ENCODE data around the gene CRYBG1. TPM values are rescaled to one million over a fixed set of nuclear protein-coding genes. Genes with fewer than 3 reads are reported as not detected.

CRYBG1 gene
- total and polyA plus RNA-seq, 10 of the 15 experiments (the other 5 are each of a cell fraction or from before 2014, with no cell fraction given), result 6.5 to 57.0 (median 25.2) TPM

- TF ChIP-seq CHD1 (IDR thresholded peaks at IDR 0.05; ENCODE audit: low read depth, low read length) (0 out of 2 replicates have a peak, but pooled peaks have one; percentile 30), POU2F2 (IDR thresholded peaks at IDR 0.05; ENCODE audit: borderline replicate concordance, low read depth, low read length) (0 out of 3 replicates have a peak, but pooled peaks have one; percentile 19), GATAD2B (conservative IDR thresholded peaks at IDR 0.05; ENCODE audit: low read depth) (no peak), USF1 (IDR thresholded peaks at IDR 0.05; ENCODE audit: borderline replicate concordance, extremely low read length, insufficient read depth, low read depth, low read length) (no peak), NFIC (IDR thresholded peaks at IDR 0.05; ENCODE audit: low read depth, low read length) (peak; percentile 82), E4F1 (IDR thresholded peaks at IDR 0.05; ENCODE audit: borderline replicate concordance, partially characterized antibody) (no peak), PAX5 (IDR thresholded peaks at IDR 0.05; ENCODE audit: borderline replicate concordance, low read depth, low read length) (0 out of 2 replicates have a peak, but pooled peaks have one; percentile 26), MXI1 (IDR thresholded peaks at IDR 0.05; ENCODE audit: low read depth, low read length) (no peak; the same call in none of the 2 replicates), EGR1 (IDR thresholded peaks at IDR 0.05; ENCODE audit: borderline replicate concordance in 1 of 2, low read depth in 2 of 2, low read length in 2 of 2) (no peak), BMI1 (IDR thresholded peaks at IDR 0.05; ENCODE audit: borderline replicate concordance) (peak; percentile 24; the same call in 1 of the 2 replicates), ZNF592 (IDR thresholded peaks at IDR 0.05) (no peak), MEF2B (IDR thresholded peaks at IDR 0.05; ENCODE audit: partially characterized antibody, poor library complexity, severe bottlenecking) (peak; percentile 55)
- TF ChIP-seq, protein P1, sequence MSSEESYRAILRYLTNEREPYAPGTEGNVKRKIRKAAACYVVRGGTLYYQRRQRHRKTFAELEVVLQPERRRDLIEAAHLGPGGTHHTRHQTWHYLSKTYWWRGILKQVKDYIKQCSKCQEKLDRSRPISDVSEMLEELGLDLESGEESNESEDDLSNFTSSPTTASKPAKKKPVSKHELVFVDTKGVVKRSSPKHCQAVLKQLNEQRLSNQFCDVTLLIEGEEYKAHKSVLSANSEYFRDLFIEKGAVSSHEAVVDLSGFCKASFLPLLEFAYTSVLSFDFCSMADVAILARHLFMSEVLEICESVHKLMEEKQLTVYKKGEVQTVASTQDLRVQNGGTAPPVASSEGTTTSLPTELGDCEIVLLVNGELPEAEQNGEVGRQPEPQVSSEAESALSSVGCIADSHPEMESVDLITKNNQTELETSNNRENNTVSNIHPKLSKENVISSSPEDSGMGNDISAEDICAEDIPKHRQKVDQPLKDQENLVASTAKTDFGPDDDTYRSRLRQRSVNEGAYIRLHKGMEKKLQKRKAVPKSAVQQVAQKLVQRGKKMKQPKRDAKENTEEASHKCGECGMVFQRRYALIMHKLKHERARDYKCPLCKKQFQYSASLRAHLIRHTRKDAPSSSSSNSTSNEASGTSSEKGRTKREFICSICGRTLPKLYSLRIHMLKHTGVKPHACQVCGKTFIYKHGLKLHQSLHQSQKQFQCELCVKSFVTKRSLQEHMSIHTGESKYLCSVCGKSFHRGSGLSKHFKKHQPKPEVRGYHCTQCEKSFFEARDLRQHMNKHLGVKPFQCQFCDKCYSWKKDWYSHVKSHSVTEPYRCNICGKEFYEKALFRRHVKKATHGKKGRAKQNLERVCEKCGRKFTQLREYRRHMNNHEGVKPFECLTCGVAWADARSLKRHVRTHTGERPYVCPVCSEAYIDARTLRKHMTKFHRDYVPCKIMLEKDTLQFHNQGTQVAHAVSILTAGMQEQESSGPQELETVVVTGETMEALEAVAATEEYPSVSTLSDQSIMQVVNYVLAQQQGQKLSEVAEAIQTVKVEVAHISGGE (CRISPR knock-in tag; IDR thresholded peaks at IDR 0.05), result no peak
- TF ChIP-seq, protein P2, sequence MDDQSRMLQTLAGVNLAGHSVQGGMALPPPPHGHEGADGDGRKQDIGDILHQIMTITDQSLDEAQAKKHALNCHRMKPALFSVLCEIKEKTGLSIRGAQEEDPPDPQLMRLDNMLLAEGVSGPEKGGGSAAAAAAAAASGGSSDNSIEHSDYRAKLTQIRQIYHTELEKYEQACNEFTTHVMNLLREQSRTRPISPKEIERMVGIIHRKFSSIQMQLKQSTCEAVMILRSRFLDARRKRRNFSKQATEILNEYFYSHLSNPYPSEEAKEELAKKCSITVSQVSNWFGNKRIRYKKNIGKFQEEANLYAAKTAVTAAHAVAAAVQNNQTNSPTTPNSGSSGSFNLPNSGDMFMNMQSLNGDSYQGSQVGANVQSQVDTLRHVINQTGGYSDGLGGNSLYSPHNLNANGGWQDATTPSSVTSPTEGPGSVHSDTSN (IDR thresholded peaks at IDR 0.05; ENCODE audit: insufficient replicate concordance, low read depth, low read length), result no peak
Measured at GRCh38 chr6:106520711-106521401, 160.3 kb downstream of the CRYBG1 start (continued).
